GM19372 (cell line): ENCODE results near the gene ATL1.
"Not testable (repeated sequence)": the region's sequence is repeated elsewhere in the genome, so short reads cannot be mapped to it uniquely, and the experiment has no call there.

Experiments used
- ATAC-seq: cut with Tn5 transposase; IDR thresholded peaks from one replicate; pipeline ENCODE4 v1.9.1; 2021; ENCODE audit warnings: mild to moderate bottlenecking, low read depth, moderate library complexity; ENCODE audit not compliant: unreplicated experiment

The ATL1 gene

GRCh38 chr14:50647753-50648152, 87.8 kb downstream of the ATL1 start:
- ATAC-seq, result no peak

- no peak for ATAC-seq
Measured at GRCh38 chr14:50649691-50650090, 89.7 kb downstream of the ATL1 start.

GRCh38 chr14:50656776-50657175, 96.8 kb downstream of the ATL1 start:
- ATAC-seq, result no peak

- ATAC-seq, result no peak
Measured at GRCh38 chr14:50657753-50658152, 97.8 kb downstream of the ATL1 start.

GRCh38 chr14:50658203-50658602, 98.3 kb downstream of the ATL1 start:
- ATAC-seq, result no peak

GRCh38 chr14:50659327-50659974, 99.5 kb downstream of the ATL1 start:
- no peak for ATAC-seq

- not testable (repeated sequence) for ATAC-seq
Measured at GRCh38 chr14:50664579-50664978, 104.6 kb downstream of the ATL1 start.

GRCh38 chr14:50665300-50665699, 105.4 kb downstream of the ATL1 start:
- not testable (repeated sequence) for ATAC-seq

GRCh38 chr14:50666772-50667683, 107.1 kb downstream of the ATL1 start:
- peak; percentile 15 for ATAC-seq

GRCh38 chr14:50667684-50667995, 107.7 kb downstream of the ATL1 start:
- peak; percentile 42 for ATAC-seq

- peak; percentile 52 for ATAC-seq
Measured at GRCh38 chr14:50667996-50668825, 108.3 kb downstream of the ATL1 start, which contains the start of gene SAV1. TSS of gene SAV1 (minus strand) at chr14:50668306. CDS start at chr14:50667967, 339 bp downstream.

- no peak for ATAC-seq
Measured at GRCh38 chr14:50668826-50669143, 108.8 kb downstream of the ATL1 start.

GRCh38 chr14:50669441-50669986, 109.6 kb downstream of the ATL1 start:
- no peak for ATAC-seq

- no peak for ATAC-seq
Measured at GRCh38 chr14:50670196-50670865, 110.4 kb downstream of the ATL1 start.

GRCh38 chr14:50670866-50671256, 110.9 kb downstream of the ATL1 start:
- no peak for ATAC-seq

- ATAC-seq, result no peak
Measured at GRCh38 chr14:50675597-50675996, 115.7 kb downstream of the ATL1 start.

GRCh38 chr14:50676814-50677516, 117.0 kb downstream of the ATL1 start:
- no peak for ATAC-seq

- ATAC-seq, result no peak
Measured at GRCh38 chr14:50677527-50678063, 117.7 kb downstream of the ATL1 start.

GRCh38 chr14:50678163-50678562, 118.2 kb downstream of the ATL1 start:
- ATAC-seq, result no peak
